OCI-LY7 (cell line): Measurements from ENCODE around the gene GULP1. TPM values are rescaled to one million over a fixed set of nuclear protein-coding genes. Genes with fewer than 3 reads are reported as not detected.

Source experiments
- BruUV-seq: library from RNA; stranded (reverse); fragments of 400-500 nt; replicated peaks from 2 replicates; lab custom pipeline; 2021; lab: Mats Ljungman, UMichigan
- CTCF ChIA-PET: fragments of 300-600 bp; sonication (Branson Sonifier 250); formaldehyde crosslinking; loops from one replicate; lab custom pipeline; 2022; ENCODE audit warnings: antibody characterized with exemption; ENCODE audit not compliant: unreplicated experiment; lab: Charles Lee
- POLR2A ChIA-PET: fragments of 300-600 bp; sonication (Branson Sonifier 250); formaldehyde crosslinking; loops from one replicate; lab custom pipeline; 2022; ENCODE audit warnings: antibody characterized with exemption; lab: Charles Lee
- DNase-seq: peaks from one replicate; pipeline ENCODE4 v3.0.0-alpha.2; 2015; ENCODE audit warnings: low spot score
- H2AFZ ChIP-seq: fragments of 200-600 bp; sonication (generic), shearing (Covaris generic); 2 replicates; pipeline ENCODE4 v1.6.1; 2014; ENCODE audit warnings: mild to moderate bottlenecking, antibody characterized with exemption, low read length, moderate library complexity
- H3K27ac ChIP-seq: fragments of 200-600 bp; sonication (generic); 2 replicates; pipeline ENCODE4 v1.5.1; 2014; ENCODE audit warnings: mixed run types, low read depth, mild to moderate bottlenecking, moderate library complexity, low read length, inconsistent platforms; ENCODE audit not compliant: poor library complexity, severe bottlenecking
- H3K36me3 ChIP-seq: fragments of 200-600 bp; sonication (generic); 2 replicates; pipeline ENCODE4 v1.6.1; 2014; ENCODE audit warnings: mild to moderate bottlenecking, antibody characterized with exemption, low read length, moderate library complexity, mixed read lengths; ENCODE audit not compliant: insufficient read depth
- H3K4me1 ChIP-seq: fragments of 200-600 bp; sonication (generic); 2 replicates; pipeline ENCODE4 v1.5.1; 2014; ENCODE audit warnings: mild to moderate bottlenecking, low read length; ENCODE audit not compliant: insufficient read depth, poor library complexity, severe bottlenecking
- H3K4me2 ChIP-seq: fragments of 200-600 bp; sonication (generic); 2 replicates; pipeline ENCODE4 v1.6.1; 2014; ENCODE audit warnings: mild to moderate bottlenecking, low read length
- H3K4me3 ChIP-seq: fragments of 200-600 bp; sonication (generic); 2 replicates; pipeline ENCODE4 v1.5.1; 2014; ENCODE audit warnings: mild to moderate bottlenecking, low read depth, low read length; ENCODE audit not compliant: poor library complexity, severe bottlenecking
- H3K79me2 ChIP-seq: fragments of 200-600 bp; sonication (generic); 2 replicates; pipeline ENCODE4 v1.6.1; 2016; ENCODE audit warnings: low read depth, mild to moderate bottlenecking, low read length, moderate library complexity, mixed read lengths; ENCODE audit not compliant: insufficient read depth
- H3K9me2 ChIP-seq: fragments of 200-600 bp; sonication (generic); 2 replicates; pipeline ENCODE4 v1.6.1; 2016; ENCODE audit warnings: mild to moderate bottlenecking, low read length, mixed read lengths; ENCODE audit not compliant: insufficient read depth
- H3K9me3 ChIP-seq: fragments of 200-600 bp; sonication (generic); 2 replicates; pipeline ENCODE4 v1.6.1; 2014; ENCODE audit warnings: mild to moderate bottlenecking, mixed run types, low read length, mixed read lengths
- H4K20me1 ChIP-seq: fragments of 200-600 bp; sonication (generic); 2 replicates; pipeline ENCODE4 v1.6.1; 2014; ENCODE audit warnings: mild to moderate bottlenecking, antibody characterized with exemption, low read length, moderate library complexity, mixed read lengths; ENCODE audit not compliant: insufficient read depth
- CTCF ChIP-seq: fragments of 200-600 bp; sonication (generic); conservative IDR thresholded peaks from 2 replicates; pipeline ENCODE4 v1.5.1; 2014; ENCODE audit warnings: mild to moderate bottlenecking, antibody characterized with exemption, low read length, moderate library complexity, mixed read lengths
- EZH2phosphoT487 ChIP-seq: fragments of 200-600 bp; sonication (generic); IDR thresholded peaks from 2 replicates; pipeline ENCODE4 v1.6.1; 2018; ENCODE audit warnings: low read depth, borderline replicate concordance, mild to moderate bottlenecking, mixed run types, antibody characterized with exemption, low read length, moderate library complexity, mixed read lengths
- intact Hi-C: fragments of 100-400 bp; cut with micrococcal nuclease; formaldehyde crosslinking; loops from one replicate; pipeline ENCODE4 v1.10.0; 2022; ENCODE audit not compliant: unreplicated experiment
- total RNA-seq, 2 experiments: library from RNA; depleted of rRNA in 1 of 2; stranded (reverse); fragments of >200 nt in 1 of 2; shearing (Covaris generic) in 1 of 2; gene quantifications; 2 replicates each; pipeline ENCODE4 v1.2.3, GENCODE V29; 2014 to 2022

The GULP1 gene
- total RNA-seq, 2 experiments from 2014 or later = not detected

- TF ChIP-seq CTCF (no peak), EZH2phosphoT487 (no peak)
- Histone ChIP-seq H3K27ac (no peak overlapping the region), H3K4me3 (no peak overlapping the region), H3K9me3 (no peaks in the 10 kb centered on the region), H4K20me1 (no peaks in the 10 kb centered on the region), H3K36me3 (no peaks in the 10 kb centered on the region), H3K4me2 (no peak overlapping the region), H3K4me1 (no peaks in the 10 kb centered on the region), H3K9me2 (no peaks in the 10 kb centered on the region), H2AFZ (no peak overlapping the region), H3K79me2 (no peaks in the 10 kb centered on the region)
- no TSS peak for BruUV-seq
- intact Hi-C loops = no loop called here
- ChIA-PET CTCF (no interaction called here), POLR2A (interaction anchor here (1.6 kb wide), 1 partner anchor 16 kb away, joined by 3 read pairs; no protein-coding TSS in a partner anchor)
- no peak for DNase-seq
These were observed 53.3 kb downstream of the GULP1 start for GRCh38 chr2:188345020-188345419.

- H3K9me2 ChIP-seq = no peaks in the 10 kb centered on the region
- POLR2A ChIA-PET = interaction anchor here (1.6 kb wide), 1 partner anchor 16 kb away, joined by 3 read pairs; no protein-coding TSS in a partner anchor
- no peak for DNase-seq
- H3K36me3 ChIP-seq = no peaks in the 10 kb centered on the region
- H4K20me1 ChIP-seq = no peaks in the 10 kb centered on the region
- TF ChIP-seq CTCF = no peak
- no peak for TF ChIP-seq EZH2phosphoT487
- CTCF ChIA-PET = no interaction called here
- BruUV-seq = no TSS peak
- no peaks in the 10 kb centered on the region for H3K9me3 ChIP-seq
- intact Hi-C loops = no loop called here
- H3K4me1 ChIP-seq = no peaks in the 10 kb centered on the region
- H2AFZ ChIP-seq = no peak overlapping the region
- no peak overlapping the region for H3K27ac ChIP-seq
- no peaks in the 10 kb centered on the region for H3K79me2 ChIP-seq
- H3K4me2 ChIP-seq = no peak overlapping the region
- H3K4me3 ChIP-seq = no peak overlapping the region
These were observed 53.8 kb downstream of the GULP1 start for GRCh38 chr2:188345426-188345825.

GRCh38 chr2:188345831-188346458 is 54.3 kb downstream of the GULP1 start:
- H3K4me3 ChIP-seq = no peak overlapping the region
- no peaks in the 10 kb centered on the region for H3K9me2 ChIP-seq
- no peaks in the 10 kb centered on the region for H3K36me3 ChIP-seq
- H3K4me1 ChIP-seq = no peaks in the 10 kb centered on the region
- DNase-seq = no peak
- POLR2A ChIA-PET = no interaction called here
- no peak overlapping the region for H2AFZ ChIP-seq
- no peaks in the 10 kb centered on the region for H3K79me2 ChIP-seq
- no TSS peak for BruUV-seq
- no peaks in the 10 kb centered on the region for H3K9me3 ChIP-seq
- TF ChIP-seq EZH2phosphoT487 = no peak
- TF ChIP-seq CTCF = no peak
- CTCF ChIA-PET = no interaction called here
- intact Hi-C loops = no loop called here
- no peak overlapping the region for H3K27ac ChIP-seq
- no peaks in the 10 kb centered on the region for H4K20me1 ChIP-seq
- H3K4me2 ChIP-seq = no peak overlapping the region
